Effector memory CD8-positive, alpha-beta T cell (primary cell): ENCODE data around the gene RAB4A.
"Not testable (repeated sequence)": the region's sequence is repeated elsewhere in the genome, so short reads cannot be mapped to it uniquely, and the experiment has no call there.

Experiments
- ATAC-seq: fragments of 150-1000 bp; cut with Tn5 transposase; replicated peaks from 2 replicates; pipeline ENCODE4 v1.10.0; 2021; ENCODE audit warnings: mild to moderate bottlenecking, moderate library complexity
- DNase-seq, 3 experiments: peaks; one replicate each; pipeline ENCODE4 v3.0.0; 2021
- H3K27ac Mint-ChIP-seq, 2 donors: one replicate each; pipeline ENCODE4 v1.8.0; 2022; ENCODE audit warnings: mild to moderate bottlenecking in 2 of 2, mixed read lengths in 2 of 2, moderate library complexity in 2 of 2
- H3K27me3 Mint-ChIP-seq, 2 donors: one replicate each; pipeline ENCODE4 v1.8.0; 2022; ENCODE audit warnings: mixed read lengths in 2 of 2
- H3K36me3 Mint-ChIP-seq: one replicate; pipeline ENCODE4 v1.8.0; 2022; ENCODE audit warnings: mild to moderate bottlenecking, moderate library complexity, mixed read lengths; ENCODE audit not compliant: insufficient read depth
- H3K4me1 Mint-ChIP-seq, 2 donors: one replicate each; pipeline ENCODE4 v1.8.0; 2022; ENCODE audit warnings: low read depth in 2 of 2, mixed read lengths in 2 of 2
- H3K4me3 Mint-ChIP-seq, 2 donors: one replicate each; pipeline ENCODE4 v1.8.0; 2022; ENCODE audit warnings: mild to moderate bottlenecking in 2 of 2, mixed read lengths in 2 of 2, moderate library complexity in 2 of 2
- H3K9me3 Mint-ChIP-seq, 2 donors: one replicate each; pipeline ENCODE4 v1.8.0; 2022; ENCODE audit warnings: mixed read lengths in 2 of 2

Gene RAB4A

DNA sequence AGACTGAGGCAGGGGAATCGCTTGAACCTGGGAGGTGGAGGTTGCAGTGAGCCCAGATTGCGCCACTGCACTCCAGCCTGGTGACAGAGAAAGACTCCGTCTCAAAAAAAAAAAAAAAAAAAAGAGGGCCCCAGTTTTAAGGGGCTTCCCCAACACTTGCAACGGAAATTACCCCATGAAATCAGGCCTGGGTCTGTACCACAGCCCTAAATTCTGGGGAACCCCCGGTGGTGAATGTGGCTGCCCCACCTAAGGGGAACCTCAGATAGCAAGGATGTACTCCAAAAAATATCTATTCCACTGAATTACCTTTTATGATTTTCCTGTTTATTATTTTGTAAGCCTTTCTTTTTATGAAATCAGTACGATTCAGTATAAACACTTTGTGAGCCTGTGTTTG, 56.9 kb downstream of the RAB4A start:
- ATAC-seq (peak; percentile 90), DNase-seq (peak in 2 of 3 experiments; percentile 44 to 50)
- H3K9me3 Mint-ChIP-seq, H3K27me3 Mint-ChIP-seq: not testable (repeated sequence)
- H3K36me3 Mint-ChIP-seq, result peaks cover 43% of the 10 kb centered on the region
- H3K27ac Mint-ChIP-seq, result peak overlapping the region in 1 of 2 donors; percentile 99
- peak overlapping the region in 1 of 2 donors; percentile 55 for H3K4me3 Mint-ChIP-seq
- peaks cover 7 to 27% of the 10 kb centered on the region in 2 donors for H3K4me1 Mint-ChIP-seq

DNA sequence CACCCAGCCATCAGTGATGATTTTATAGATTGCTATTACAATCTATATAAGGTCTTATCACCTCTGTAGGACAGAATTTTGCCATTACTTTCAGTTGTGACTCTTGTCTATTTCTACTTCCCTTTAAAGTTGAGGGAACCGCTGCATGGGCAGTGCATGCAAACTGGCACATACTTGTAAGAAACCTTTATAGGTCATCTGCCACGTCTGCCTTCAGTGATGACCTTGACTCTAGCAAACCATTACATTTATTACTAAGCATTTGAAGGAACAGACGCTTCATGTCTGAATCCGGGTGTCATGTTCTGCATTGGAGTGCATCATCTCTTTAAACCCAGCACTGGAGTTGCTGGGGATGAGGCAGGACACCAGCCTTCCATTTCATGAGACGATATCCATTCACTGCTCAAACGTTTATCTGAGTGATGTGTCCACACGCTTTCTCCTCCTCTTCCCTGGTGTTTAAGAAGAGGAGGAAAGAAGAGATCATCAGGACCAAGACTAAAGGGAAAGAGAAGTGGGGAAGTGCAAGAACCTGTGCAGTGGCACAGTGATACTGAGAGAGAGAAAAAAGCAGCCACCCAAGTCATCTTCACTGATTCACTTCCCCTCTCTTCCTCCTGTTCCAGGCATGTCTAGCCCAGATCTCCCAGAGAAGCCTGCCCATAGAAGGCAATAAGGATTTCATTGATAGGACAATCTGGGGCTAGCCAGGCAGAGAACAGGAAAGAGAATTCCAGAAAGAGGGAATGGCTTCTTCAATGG, 57.9 kb downstream of the RAB4A start:
- DNase-seq, result no peak
- H3K27me3 Mint-ChIP-seq, result no peaks in the 10 kb centered on the region
- H3K9me3 Mint-ChIP-seq, result no peaks in the 10 kb centered on the region
- no peak overlapping the region for H3K4me3 Mint-ChIP-seq
- H3K4me1 Mint-ChIP-seq, result peaks cover 7 to 27% of the 10 kb centered on the region in 2 donors
- peak overlapping the region; percentile 44 to 99 for H3K27ac Mint-ChIP-seq
- peaks cover 37% of the 10 kb centered on the region for H3K36me3 Mint-ChIP-seq
- ATAC-seq, result no peak

DNA sequence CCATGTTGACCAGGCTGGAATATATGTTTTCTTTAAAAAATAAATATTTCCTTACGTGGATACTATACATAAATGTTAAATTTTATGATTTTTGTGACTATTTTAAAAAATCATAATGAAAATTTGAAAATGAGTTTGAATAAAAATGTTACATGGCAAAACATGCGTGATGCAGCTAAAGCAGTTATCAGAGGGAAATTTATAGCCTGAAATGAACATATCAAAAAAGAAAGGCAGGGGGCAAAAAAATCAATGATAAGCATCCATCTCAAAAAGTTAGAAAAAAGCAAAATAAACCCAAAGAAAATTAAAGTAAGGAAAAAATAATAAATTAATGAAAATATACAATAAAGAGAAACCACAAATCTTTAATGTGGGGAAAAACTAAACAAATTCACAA, 63.4 kb downstream of the RAB4A start:
- Mint-ChIP-seq H3K27me3 (no peaks in the 10 kb centered on the region), H3K9me3 (no peaks in the 10 kb centered on the region), H3K4me3 (no peak overlapping the region), H3K36me3 (peaks cover 11% of the 10 kb centered on the region), H3K27ac (no peak overlapping the region), H3K4me1 (peaks cover 13 to 16% of the 10 kb centered on the region in 2 donors)
- ATAC-seq (no peak), DNase-seq (no peak)

DNA sequence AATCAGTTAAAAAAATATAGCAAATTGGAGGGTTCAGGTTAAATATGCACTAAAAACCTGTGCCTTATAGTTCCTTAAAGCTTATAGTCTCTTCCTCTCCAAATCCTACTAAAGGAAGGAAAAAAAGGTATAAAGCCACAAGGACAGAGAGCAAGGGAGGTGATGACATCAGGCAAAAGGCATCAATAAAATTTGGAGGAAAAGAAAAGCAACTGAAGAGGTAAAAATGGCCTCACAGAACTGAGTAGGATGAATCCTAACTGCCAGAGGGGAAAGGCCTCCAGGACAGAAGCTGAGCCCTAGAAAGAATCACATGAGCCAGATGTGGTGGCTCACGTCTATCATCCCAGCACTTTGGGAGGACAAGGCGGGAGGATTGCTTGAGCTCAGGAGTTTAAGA, 63.8 kb downstream of the RAB4A start:
- DNase-seq, result no peak
- no peak for ATAC-seq
- Mint-ChIP-seq H3K4me3 (no peak overlapping the region), H3K9me3 (no peaks in the 10 kb centered on the region), H3K36me3 (peaks cover 11% of the 10 kb centered on the region), H3K4me1 (peaks cover 17 to 21% of the 10 kb centered on the region in 2 donors), H3K27me3 (no peaks in the 10 kb centered on the region), H3K27ac (no peak overlapping the region)

DNA sequence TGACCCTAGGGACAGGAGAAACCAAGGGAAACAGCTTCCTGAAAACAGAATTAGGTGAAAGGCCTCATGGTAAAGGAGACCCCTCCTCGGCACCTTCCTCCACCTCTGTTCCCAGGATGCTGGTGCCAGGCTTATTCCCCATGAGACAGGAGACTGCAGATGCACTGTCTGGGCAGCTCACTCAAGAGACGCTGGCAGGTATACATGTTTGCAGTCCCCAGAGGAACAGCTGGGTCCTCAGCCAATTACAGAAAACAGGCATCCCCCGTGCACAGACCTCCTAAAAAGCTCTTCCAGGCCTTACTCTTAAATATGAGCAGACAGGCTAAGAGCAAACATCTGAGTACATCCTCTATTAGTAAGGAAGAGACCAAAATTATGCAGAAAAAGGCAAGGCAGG, 65.4 kb downstream of the RAB4A start:
- H3K9me3 Mint-ChIP-seq, result no peaks in the 10 kb centered on the region
- ATAC-seq (no peak), DNase-seq (no peak)
- H3K27ac Mint-ChIP-seq, result no peak overlapping the region
- H3K4me1 Mint-ChIP-seq, result peaks cover 16 to 30% of the 10 kb centered on the region in 2 donors
- H3K4me3 Mint-ChIP-seq, result no peak overlapping the region
- H3K27me3 Mint-ChIP-seq, result no peaks in the 10 kb centered on the region
- peaks cover 11% of the 10 kb centered on the region for H3K36me3 Mint-ChIP-seq

DNA sequence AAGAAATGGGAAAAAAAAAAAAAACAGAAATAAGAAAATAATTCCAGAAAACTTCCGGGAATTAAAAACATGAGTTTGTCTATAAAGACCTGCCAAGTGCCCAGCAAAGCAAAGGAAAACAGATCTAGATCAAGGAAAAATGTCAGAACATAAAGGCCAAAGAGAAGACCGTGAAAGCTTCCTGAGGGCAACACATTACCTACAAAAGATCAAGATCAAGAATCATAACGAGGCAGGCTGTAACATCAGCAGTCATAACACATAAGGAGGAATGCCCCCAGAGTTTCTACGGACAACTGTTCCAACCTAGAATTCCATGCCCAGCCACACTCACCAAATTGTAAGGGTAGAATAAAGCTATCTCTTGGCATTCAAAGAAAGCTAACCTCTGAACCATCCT, 68.2 kb downstream of the RAB4A start:
- Mint-ChIP-seq H3K4me3 (peak overlapping the region in 1 of 2 donors; percentile 95), H3K9me3 (no peaks in the 10 kb centered on the region), H3K4me1 (peaks cover 21 to 40% of the 10 kb centered on the region in 2 donors), H3K36me3 (peaks cover 19% of the 10 kb centered on the region), H3K27me3 (no peaks in the 10 kb centered on the region), H3K27ac (peak overlapping the region in 1 of 2 donors; percentile 92)
- ATAC-seq (no peak), DNase-seq (no peak)

DNA sequence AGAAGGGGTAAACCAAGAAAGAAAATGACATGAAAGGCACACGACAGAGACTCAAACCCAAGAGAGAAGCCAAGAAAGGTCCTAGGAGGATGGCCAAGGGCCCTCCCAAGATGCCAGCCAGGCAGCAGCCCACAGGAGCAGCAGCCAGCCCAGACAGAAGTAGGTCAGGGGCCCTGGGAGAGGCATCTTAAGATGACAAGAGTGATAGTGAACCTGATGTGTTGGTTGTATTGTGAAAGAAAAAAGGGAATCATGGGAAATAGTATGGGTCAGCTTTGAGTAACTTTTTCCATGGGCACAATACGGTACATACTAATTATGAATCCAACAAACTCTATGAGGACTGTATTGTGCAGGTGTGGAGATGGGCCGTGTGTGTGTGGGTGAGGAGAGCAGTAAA, 68.6 kb downstream of the RAB4A start:
- H3K4me1 Mint-ChIP-seq, result peaks cover 21 to 40% of the 10 kb centered on the region in 2 donors
- ATAC-seq (no peak), DNase-seq (no peak)
- no peaks in the 10 kb centered on the region for H3K27me3 Mint-ChIP-seq
- peak overlapping the region; percentile 95 for H3K4me3 Mint-ChIP-seq
- peak overlapping the region in 1 of 2 donors; percentile 92 for H3K27ac Mint-ChIP-seq
- H3K36me3 Mint-ChIP-seq, result peaks cover 16% of the 10 kb centered on the region
- no peaks in the 10 kb centered on the region for H3K9me3 Mint-ChIP-seq

DNA sequence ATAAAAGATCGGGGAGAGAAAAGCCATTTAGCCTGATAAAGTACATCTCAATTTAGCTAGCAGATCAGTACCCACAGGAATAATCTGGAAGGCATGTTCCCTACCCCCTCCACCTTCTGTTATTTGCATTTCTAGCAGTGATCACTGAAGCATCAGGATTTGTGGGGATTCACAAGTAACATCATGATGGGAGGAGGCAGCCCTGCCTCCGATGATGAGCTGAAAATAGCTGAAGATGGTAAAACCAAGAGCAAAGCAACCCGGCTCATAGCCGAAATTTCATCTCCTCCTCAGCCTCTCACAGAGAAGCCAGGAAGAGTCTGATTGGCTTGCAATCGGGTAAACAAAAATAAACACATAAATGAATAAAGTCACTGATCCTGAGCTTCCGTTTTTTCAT, 69.6 kb downstream of the RAB4A start:
- peak overlapping the region; percentile 95 for H3K4me3 Mint-ChIP-seq
- ATAC-seq, result no peak
- H3K36me3 Mint-ChIP-seq, result peaks cover 15% of the 10 kb centered on the region
- H3K27me3 Mint-ChIP-seq, result peaks cover 0 to 6% of the 10 kb centered on the region in 2 donors
- no peaks in the 10 kb centered on the region for H3K9me3 Mint-ChIP-seq
- H3K4me1 Mint-ChIP-seq, result peaks cover 21 to 40% of the 10 kb centered on the region in 2 donors
- peak overlapping the region in 1 of 2 donors; percentile 92 for H3K27ac Mint-ChIP-seq
- no peak for DNase-seq

DNA sequence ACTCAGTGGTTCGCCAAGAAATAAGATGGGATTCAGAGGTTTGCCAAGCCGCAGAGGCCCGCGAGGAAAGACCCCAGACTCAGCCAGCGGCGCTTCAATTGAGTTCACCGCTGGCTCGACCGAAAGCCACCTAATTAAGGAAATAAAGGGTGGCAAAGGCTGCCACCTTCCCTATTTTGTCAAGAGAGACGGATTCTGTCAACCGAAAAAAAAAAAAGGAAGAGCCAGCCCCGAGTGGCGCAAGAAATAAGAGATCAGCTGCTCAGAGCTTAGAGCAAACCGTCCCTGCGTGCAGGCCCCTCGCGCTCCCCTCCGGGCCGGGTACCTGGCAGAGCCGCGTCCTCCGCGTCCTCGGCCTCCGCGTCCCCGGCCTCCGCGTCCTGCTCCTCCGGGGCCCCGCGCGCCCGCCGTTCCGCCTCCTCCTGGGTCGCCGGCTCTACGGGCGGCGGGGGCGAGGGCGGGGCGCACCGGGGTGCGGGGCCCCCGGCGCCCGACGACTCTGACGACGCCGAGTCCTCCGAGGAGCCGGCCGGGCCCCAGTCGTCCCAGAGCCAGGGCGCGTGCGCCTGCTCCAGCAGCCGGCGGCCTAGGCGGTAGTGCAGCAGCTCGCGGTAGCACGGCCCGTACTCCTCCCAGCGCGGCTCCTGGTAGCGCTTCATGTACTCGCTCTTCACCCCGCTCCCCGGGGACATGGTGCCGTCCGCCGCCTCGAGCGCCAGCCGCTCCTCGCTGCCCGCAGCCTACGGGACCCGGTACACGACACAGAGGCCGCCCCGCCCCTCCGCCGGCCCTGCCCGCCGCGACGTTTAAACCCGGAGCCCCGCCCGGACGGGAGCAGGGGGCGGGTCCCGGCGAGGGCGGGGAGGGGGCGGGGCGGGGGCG, 71.1 kb downstream of the RAB4A start:
- H3K4me1 Mint-ChIP-seq, result peaks cover 18 to 40% of the 10 kb centered on the region in 2 donors
- peak overlapping the region in 1 of 2 donors; percentile 92 for H3K27ac Mint-ChIP-seq
- ATAC-seq, result peak; percentile 74
- peak; percentile 75 to 78 (median 76) for DNase-seq
- H3K4me3 Mint-ChIP-seq, result peak overlapping the region; percentile 95
- no peaks in the 10 kb centered on the region for H3K9me3 Mint-ChIP-seq
- peaks cover 15% of the 10 kb centered on the region for H3K36me3 Mint-ChIP-seq
- H3K27me3 Mint-ChIP-seq, result peaks cover 5 to 22% of the 10 kb centered on the region in 2 donors

DNA sequence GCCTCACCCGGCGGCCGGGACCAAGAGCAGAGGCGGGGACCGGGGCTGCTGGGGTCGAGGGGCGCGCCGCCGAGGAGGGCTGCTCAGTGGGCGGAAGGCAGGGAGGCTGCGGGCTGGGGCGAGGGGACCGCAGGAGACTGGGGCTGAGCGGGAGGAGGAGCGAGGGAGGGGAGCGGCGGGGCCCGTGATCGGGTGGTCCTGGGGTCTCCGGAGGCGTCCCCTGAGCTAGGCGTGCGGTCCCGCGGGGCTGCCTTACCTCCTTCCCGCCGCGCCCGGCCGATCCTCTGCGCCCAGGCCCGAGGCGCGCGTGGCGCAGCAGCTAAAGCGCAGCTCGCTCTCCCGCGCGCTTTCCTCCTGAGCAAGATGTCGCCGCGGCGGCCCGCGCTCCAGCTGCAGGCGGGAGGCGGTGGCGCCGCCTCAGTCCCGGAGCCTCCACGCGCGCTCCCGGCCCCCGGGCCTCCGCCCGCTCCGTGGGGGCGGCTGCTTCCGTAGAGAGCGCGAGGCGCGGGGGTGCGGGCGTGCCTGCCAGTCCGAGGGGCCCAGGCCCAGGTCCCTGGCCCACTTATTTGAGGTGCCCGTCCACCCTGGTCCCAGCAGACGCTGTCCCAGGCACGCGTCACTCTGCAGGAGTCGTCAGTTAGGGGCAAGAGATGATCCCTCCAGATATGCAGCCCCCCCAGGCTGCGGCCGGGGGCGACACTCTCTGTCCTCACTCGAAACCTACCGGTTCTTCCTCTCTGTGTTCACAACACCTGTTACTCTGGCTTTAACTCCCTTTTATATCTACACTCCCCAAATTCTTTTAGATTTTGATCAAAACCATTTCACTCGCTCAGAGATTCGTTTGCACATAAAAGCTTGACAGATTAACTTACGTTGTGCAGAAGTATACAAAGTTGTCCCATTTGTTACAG, 72.0 kb downstream of the RAB4A start, which contains the start of gene CCSAP:
TSS of gene CCSAP (minus strand) at position 392 of the 914 bp plus-strand sequence. CDS start 582 bp downstream, outside the sequence.
- Mint-ChIP-seq H3K27me3 (peaks cover 14 to 31% of the 10 kb centered on the region in 2 donors), H3K9me3 (no peaks in the 10 kb centered on the region), H3K4me1 (peaks cover 17 to 36% of the 10 kb centered on the region in 2 donors), H3K4me3 (peak within 1 kb of the TSS; percentile 95), H3K27ac (peak within 1 kb of the TSS; percentile 90 to 92), H3K36me3 (peaks cover 15% of the 10 kb centered on the region)
- DNase-seq, result peak in 1 of 3 experiments; percentile 59
- peak; percentile 50 for ATAC-seq

DNA sequence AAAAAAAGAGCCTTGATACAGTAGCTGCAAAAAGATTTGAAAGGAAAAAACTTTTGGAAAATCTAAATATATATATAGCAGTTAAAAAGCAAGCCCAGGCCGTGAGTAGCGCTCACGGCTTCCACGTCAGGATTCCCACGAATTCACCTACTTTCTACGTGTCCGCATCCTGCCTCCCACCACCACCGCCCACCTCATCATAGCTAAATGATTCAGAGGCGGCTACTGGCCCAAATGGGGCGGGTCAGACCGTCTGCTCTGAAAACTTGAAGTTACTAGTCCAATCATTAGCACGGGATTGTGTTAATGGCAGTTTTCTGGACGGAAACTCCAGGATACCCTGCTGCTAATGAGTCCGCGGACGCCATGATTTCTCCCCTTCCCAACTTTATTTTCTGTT, 73.2 kb downstream of the RAB4A start:
- H3K27me3 Mint-ChIP-seq, result peaks cover 15 to 33% of the 10 kb centered on the region in 2 donors
- H3K4me3 Mint-ChIP-seq, result peak overlapping the region; percentile 95
- no peak overlapping the region for H3K27ac Mint-ChIP-seq
- H3K9me3 Mint-ChIP-seq, result no peaks in the 10 kb centered on the region
- DNase-seq (no peak), ATAC-seq (no peak)
- peaks cover 15% of the 10 kb centered on the region for H3K36me3 Mint-ChIP-seq
- H3K4me1 Mint-ChIP-seq, result peaks cover 13 to 27% of the 10 kb centered on the region in 2 donors

DNA sequence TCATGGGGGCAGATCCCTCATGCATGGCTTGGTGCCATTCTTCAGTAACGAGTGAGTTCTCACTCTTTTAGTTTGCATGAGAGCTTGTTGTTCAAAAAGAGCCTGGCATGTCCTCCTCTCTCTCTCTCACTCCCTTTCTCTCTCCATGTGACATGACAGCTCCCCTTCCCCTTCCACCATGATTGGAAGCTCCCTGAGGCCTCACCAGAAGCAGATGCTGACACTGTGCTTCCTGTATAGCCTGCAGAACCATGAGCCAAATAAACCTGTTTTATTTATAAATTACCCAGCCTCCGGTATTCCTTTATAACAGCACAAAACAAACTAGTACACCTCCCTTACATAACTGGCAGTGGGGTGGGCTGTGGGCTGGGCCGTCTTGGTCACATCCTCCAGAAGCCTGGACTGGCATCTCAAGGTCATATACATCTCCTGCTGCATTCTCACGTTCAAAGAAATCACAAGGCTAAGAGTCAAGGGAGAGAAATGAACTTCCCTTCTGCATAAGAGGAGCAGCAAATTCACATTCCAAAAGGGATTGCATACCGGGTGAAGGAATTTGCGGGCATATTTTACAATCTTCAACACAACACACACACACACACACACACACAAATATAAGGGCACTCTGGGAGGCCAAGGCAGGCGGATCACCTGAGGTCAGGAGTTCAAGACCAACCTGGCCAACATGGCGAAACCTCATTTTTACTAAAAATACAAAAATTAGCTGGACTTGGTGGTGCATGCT, 74.2 kb downstream of the RAB4A start:
- no peak overlapping the region for H3K27ac Mint-ChIP-seq
- DNase-seq (no peak), ATAC-seq (no peak)
- peaks cover 6 to 20% of the 10 kb centered on the region in 2 donors for H3K4me1 Mint-ChIP-seq
- peak overlapping the region; percentile 44 to 95 for H3K4me3 Mint-ChIP-seq
- peaks cover 24 to 43% of the 10 kb centered on the region in 2 donors for H3K27me3 Mint-ChIP-seq
- H3K9me3 Mint-ChIP-seq, result no peaks in the 10 kb centered on the region
- H3K36me3 Mint-ChIP-seq, result peaks cover 15% of the 10 kb centered on the region
